ENCODE data around the gene ZNF468. TPM values are rescaled to one million over a fixed set of nuclear protein-coding genes. Genes with fewer than 3 reads are reported as not detected.
"Not testable (repeated sequence)": the region's sequence is repeated elsewhere in the genome, so short reads cannot be mapped to it uniquely, and the experiment has no call there.

The ZNF468 gene
- polyA plus RNA-seq, 1 donor (not counting 4 experiments of a cell fraction or from before 2014, with no cell fraction given), result 18.0 TPM

- dilution Hi-C loops (cut with MboI; ENCODE audit: extremely low pct_ligation_motif_present, low sequenced_read_pairs); FAIRE-seq; H3K27me3 ChIP-seq (ENCODE audit: control insufficient read depth, extremely low read depth, insufficient read depth, low read length); DNase-seq (ENCODE audit: low read depth, low spot score); H4K20me1 ChIP-seq (ENCODE audit: control insufficient read depth, extremely low read depth, insufficient read depth, low read length); H3K79me2 ChIP-seq (ENCODE audit: control insufficient read depth, insufficient read depth, low read length); H3K9me3 ChIP-seq (ENCODE audit: control insufficient read depth, low read depth, low read length); H3K9me1 ChIP-seq (ENCODE audit: control insufficient read depth, extremely low read depth, insufficient read depth, low read length); H3K4me1 ChIP-seq (ENCODE audit: control insufficient read depth, extremely low read depth, insufficient read depth, low read length); H3K36me3 ChIP-seq (ENCODE audit: control insufficient read depth in 2 of 2, extremely low read depth in 1 of 2, insufficient read depth in 2 of 2, low read length in 2 of 2): not testable (repeated sequence)
- H3K27ac ChIP-seq (ENCODE audit: control insufficient read depth, insufficient read depth, low read length), result peak overlapping the region; percentile 73
- peak overlapping the region; percentile 86 for H2AFZ ChIP-seq (ENCODE audit: control insufficient read depth, low read length)
- H3K4me3 ChIP-seq (ENCODE audit: control insufficient read depth in 2 of 3, extremely low read depth in 1 of 3, insufficient read depth in 2 of 3, low read depth in 1 of 3, low read length in 3 of 3), result peak overlapping the region; percentile 69 to 76 (median 76)
- peak overlapping the region; percentile 51 for H3K4me2 ChIP-seq (ENCODE audit: control insufficient read depth, extremely low read depth, insufficient read depth, low read depth, low read length)
- peak overlapping the region; percentile 81 for H3K9ac ChIP-seq (ENCODE audit: control insufficient read depth, extremely low read depth, insufficient read depth, low read length)
Measured at GRCh38 chr19:52856540-52857377, 660 bp downstream of the ZNF468 start.

GRCh38 chr19:52847352-52847751 is 10.1 kb downstream of the ZNF468 start:
- FAIRE-seq; H3K9me1 ChIP-seq (ENCODE audit: control insufficient read depth, extremely low read depth, insufficient read depth, low read length); H3K4me3 ChIP-seq (ENCODE audit: control insufficient read depth in 2 of 3, extremely low read depth in 1 of 3, insufficient read depth in 2 of 3, low read depth in 1 of 3, low read length in 3 of 3); H3K9ac ChIP-seq (ENCODE audit: control insufficient read depth, extremely low read depth, insufficient read depth, low read length); H3K4me1 ChIP-seq (ENCODE audit: control insufficient read depth, extremely low read depth, insufficient read depth, low read length); H2AFZ ChIP-seq (ENCODE audit: control insufficient read depth, low read length); H3K27ac ChIP-seq (ENCODE audit: control insufficient read depth, insufficient read depth, low read length); H3K4me2 ChIP-seq (ENCODE audit: control insufficient read depth, extremely low read depth, insufficient read depth, low read depth, low read length); H4K20me1 ChIP-seq (ENCODE audit: control insufficient read depth, extremely low read depth, insufficient read depth, low read length); dilution Hi-C loops (cut with MboI; ENCODE audit: extremely low pct_ligation_motif_present, low sequenced_read_pairs); DNase-seq (ENCODE audit: low read depth, low spot score); H3K79me2 ChIP-seq (ENCODE audit: control insufficient read depth, insufficient read depth, low read length); H3K27me3 ChIP-seq (ENCODE audit: control insufficient read depth, extremely low read depth, insufficient read depth, low read length): not testable (repeated sequence)
- peaks cover 11% of the 10 kb centered on the region for H3K9me3 ChIP-seq (ENCODE audit: control insufficient read depth, low read depth, low read length)
- peaks cover 10 to 24% of the 10 kb centered on the region in 2 experiments for H3K36me3 ChIP-seq (ENCODE audit: control insufficient read depth in 2 of 2, extremely low read depth in 1 of 2, insufficient read depth in 2 of 2, low read length in 2 of 2)

- H3K9me1 ChIP-seq (ENCODE audit: control insufficient read depth, extremely low read depth, insufficient read depth, low read length); H3K4me3 ChIP-seq (ENCODE audit: control insufficient read depth in 2 of 3, extremely low read depth in 1 of 3, insufficient read depth in 2 of 3, low read depth in 1 of 3, low read length in 3 of 3); H3K9ac ChIP-seq (ENCODE audit: control insufficient read depth, extremely low read depth, insufficient read depth, low read length); H3K27ac ChIP-seq (ENCODE audit: control insufficient read depth, insufficient read depth, low read length); H3K79me2 ChIP-seq (ENCODE audit: control insufficient read depth, insufficient read depth, low read length); H3K27me3 ChIP-seq (ENCODE audit: control insufficient read depth, extremely low read depth, insufficient read depth, low read length); DNase-seq (ENCODE audit: low read depth, low spot score); H3K4me1 ChIP-seq (ENCODE audit: control insufficient read depth, extremely low read depth, insufficient read depth, low read length); FAIRE-seq; H4K20me1 ChIP-seq (ENCODE audit: control insufficient read depth, extremely low read depth, insufficient read depth, low read length); H3K4me2 ChIP-seq (ENCODE audit: control insufficient read depth, extremely low read depth, insufficient read depth, low read depth, low read length); dilution Hi-C loops (cut with MboI; ENCODE audit: extremely low pct_ligation_motif_present, low sequenced_read_pairs); H2AFZ ChIP-seq (ENCODE audit: control insufficient read depth, low read length): not testable (repeated sequence)
- Histone ChIP-seq H3K9me3 (ENCODE audit: control insufficient read depth, low read depth, low read length) (peaks cover 40% of the 10 kb centered on the region), H3K36me3 (ENCODE audit: control insufficient read depth in 2 of 2, extremely low read depth in 1 of 2, insufficient read depth in 2 of 2, low read length in 2 of 2) (peaks cover 11 to 14% of the 10 kb centered on the region in 2 experiments)
Measured at GRCh38 chr19:52840825-52841465, 16.5 kb downstream of the ZNF468 start.

GRCh38 chr19:52834289-52834688 is 23.1 kb downstream of the ZNF468 start:
- H3K9me1 ChIP-seq (ENCODE audit: control insufficient read depth, extremely low read depth, insufficient read depth, low read length); H4K20me1 ChIP-seq (ENCODE audit: control insufficient read depth, extremely low read depth, insufficient read depth, low read length); H2AFZ ChIP-seq (ENCODE audit: control insufficient read depth, low read length); H3K27ac ChIP-seq (ENCODE audit: control insufficient read depth, insufficient read depth, low read length); H3K9ac ChIP-seq (ENCODE audit: control insufficient read depth, extremely low read depth, insufficient read depth, low read length); H3K4me1 ChIP-seq (ENCODE audit: control insufficient read depth, extremely low read depth, insufficient read depth, low read length); H3K4me2 ChIP-seq (ENCODE audit: control insufficient read depth, extremely low read depth, insufficient read depth, low read depth, low read length); dilution Hi-C loops (cut with MboI; ENCODE audit: extremely low pct_ligation_motif_present, low sequenced_read_pairs); DNase-seq (ENCODE audit: low read depth, low spot score); H3K79me2 ChIP-seq (ENCODE audit: control insufficient read depth, insufficient read depth, low read length); H3K27me3 ChIP-seq (ENCODE audit: control insufficient read depth, extremely low read depth, insufficient read depth, low read length); H3K36me3 ChIP-seq (ENCODE audit: control insufficient read depth in 2 of 2, extremely low read depth in 1 of 2, insufficient read depth in 2 of 2, low read length in 2 of 2); FAIRE-seq; H3K4me3 ChIP-seq (ENCODE audit: control insufficient read depth in 2 of 3, extremely low read depth in 1 of 3, insufficient read depth in 2 of 3, low read depth in 1 of 3, low read length in 3 of 3): not testable (repeated sequence)
- peaks cover 12% of the 10 kb centered on the region for H3K9me3 ChIP-seq (ENCODE audit: control insufficient read depth, low read depth, low read length)

- H3K4me3 ChIP-seq (ENCODE audit: control insufficient read depth in 2 of 3, extremely low read depth in 1 of 3, insufficient read depth in 2 of 3, low read depth in 1 of 3, low read length in 3 of 3); H3K79me2 ChIP-seq (ENCODE audit: control insufficient read depth, insufficient read depth, low read length); FAIRE-seq; dilution Hi-C loops (cut with MboI; ENCODE audit: extremely low pct_ligation_motif_present, low sequenced_read_pairs); H3K9ac ChIP-seq (ENCODE audit: control insufficient read depth, extremely low read depth, insufficient read depth, low read length); H3K9me1 ChIP-seq (ENCODE audit: control insufficient read depth, extremely low read depth, insufficient read depth, low read length); H3K4me2 ChIP-seq (ENCODE audit: control insufficient read depth, extremely low read depth, insufficient read depth, low read depth, low read length); H2AFZ ChIP-seq (ENCODE audit: control insufficient read depth, low read length); DNase-seq (ENCODE audit: low read depth, low spot score); H4K20me1 ChIP-seq (ENCODE audit: control insufficient read depth, extremely low read depth, insufficient read depth, low read length); H3K4me1 ChIP-seq (ENCODE audit: control insufficient read depth, extremely low read depth, insufficient read depth, low read length); H3K9me3 ChIP-seq (ENCODE audit: control insufficient read depth, low read depth, low read length); H3K27me3 ChIP-seq (ENCODE audit: control insufficient read depth, extremely low read depth, insufficient read depth, low read length); H3K36me3 ChIP-seq (ENCODE audit: control insufficient read depth in 2 of 2, extremely low read depth in 1 of 2, insufficient read depth in 2 of 2, low read length in 2 of 2); H3K27ac ChIP-seq (ENCODE audit: control insufficient read depth, insufficient read depth, low read length): not testable (repeated sequence)
Measured at GRCh38 chr19:52833541-52833940, 23.9 kb downstream of the ZNF468 start.

Measured in keratinocyte (primary cell).